Coronary artery (tissue), 2 donors: ENCODE measurements around the gene TMEM108.

Experiments
- DNase-seq: peaks from one replicate; pipeline ENCODE4 v3.0.0-alpha.2; 2017; ENCODE audit warnings: low spot score
- H3K27ac ChIP-seq, 2 donors: fragments of 200-600 bp; sonication (generic); one replicate each; pipeline ENCODE4 v1.5.1; 2016 to 2019
- H3K4me3 ChIP-seq: fragments of 200-600 bp; sonication (generic); 2 replicates; pipeline ENCODE4 v1.5.1; 2016; ENCODE audit warnings: mild to moderate bottlenecking, moderate library complexity
- CTCF ChIP-seq: fragments of 200-600 bp; sonication (generic); IDR thresholded peaks from one replicate; pipeline ENCODE4 v1.5.1; 2019; ENCODE audit warnings: antibody characterized with exemption

The TMEM108 gene

GRCh38 chr3:133209871-133210550, 171.8 kb downstream of the TMEM108 start:
- no peak for TF ChIP-seq CTCF
- DNase-seq = no peak
- no peak overlapping the region for H3K27ac ChIP-seq

GRCh38 chr3:133210656-133211055, 172.5 kb downstream of the TMEM108 start:
- DNase-seq = no peak
- no peak for TF ChIP-seq CTCF
- H3K4me3 ChIP-seq = no peak overlapping the region
- no peak overlapping the region for H3K27ac ChIP-seq

More at GRCh38 chr3:133209871-133210550, 171.8 kb downstream of the TMEM108 start:
- no peak overlapping the region for H3K4me3 ChIP-seq

GRCh38 chr3:133211449-133211848, 173.3 kb downstream of the TMEM108 start:
- Histone ChIP-seq H3K27ac (no peak overlapping the region), H3K4me3 (no peak overlapping the region)
- no peak for DNase-seq
- no peak for TF ChIP-seq CTCF

- no peak for DNase-seq
- TF ChIP-seq CTCF = no peak
- H3K27ac ChIP-seq = no peak overlapping the region
- no peak overlapping the region for H3K4me3 ChIP-seq
These were observed 173.7 kb downstream of the TMEM108 start for GRCh38 chr3:133211856-133212255.

GRCh38 chr3:133213937-133214336, 175.7 kb downstream of the TMEM108 start:
- no peak for DNase-seq
- no peak overlapping the region for H3K27ac ChIP-seq
- H3K4me3 ChIP-seq = no peak overlapping the region
- no peak for TF ChIP-seq CTCF

- H3K27ac ChIP-seq = no peak overlapping the region
- DNase-seq = no peak
- no peak overlapping the region for H3K4me3 ChIP-seq
- TF ChIP-seq CTCF = no peak
These were observed 189.6 kb downstream of the TMEM108 start for GRCh38 chr3:133227813-133228212.

- H3K27ac ChIP-seq = no peak overlapping the region
- DNase-seq = no peak
- TF ChIP-seq CTCF = no peak
- no peak overlapping the region for H3K4me3 ChIP-seq
These were observed 192.0 kb downstream of the TMEM108 start for GRCh38 chr3:133230195-133230594.
